HUES48 (cell line): ENCODE measurements around the gene PDZD7.

Experiments
- H3K27ac ChIP-seq: one replicate; pipeline ENCODE4 v1.7.0; 2013; ENCODE audit warnings: low read depth, low read length, inconsistent platforms
- H3K27me3 ChIP-seq: 2 replicates; pipeline ENCODE4 v1.6.1; 2013; ENCODE audit warnings: mild to moderate bottlenecking, low read length; ENCODE audit not compliant: control insufficient read depth, insufficient read depth
- H3K36me3 ChIP-seq: 2 replicates; pipeline ENCODE4 v1.6.1; 2013; ENCODE audit warnings: low read length; ENCODE audit not compliant: control insufficient read depth, insufficient read depth
- H3K4me1 ChIP-seq: 2 replicates; pipeline ENCODE4 v1.6.1; 2013; ENCODE audit warnings: mild to moderate bottlenecking, low read length; ENCODE audit not compliant: control insufficient read depth, insufficient read depth
- H3K4me3 ChIP-seq: 2 replicates; pipeline ENCODE4 v1.5.1; 2013; ENCODE audit warnings: mild to moderate bottlenecking, low read depth, low read length
- H3K9ac ChIP-seq: 2 replicates; pipeline ENCODE4 v1.6.1; 2013; ENCODE audit warnings: mild to moderate bottlenecking, low read depth, low read length, moderate library complexity
- H3K9me3 ChIP-seq: 2 replicates; pipeline ENCODE4 v1.6.1; 2013; ENCODE audit warnings: low read length; ENCODE audit not compliant: control insufficient read depth, insufficient read depth

Gene PDZD7

GRCh38 chr10:100988166-100988565 lies 42.8 kb downstream of the PDZD7 start:
- Histone ChIP-seq H3K36me3 (peaks cover 54% of the 10 kb centered on the region), H3K27ac (no peak overlapping the region), H3K4me1 (peaks cover 9% of the 10 kb centered on the region; the same call in 1 of the 2 replicates), H3K9ac (peak overlapping the region; percentile 79; the same call in 1 of the 2 replicates), H3K27me3 (no peaks in the 10 kb centered on the region), H3K9me3 (no peaks in the 10 kb centered on the region), H3K4me3 (peak overlapping the region; percentile 91)

- Histone ChIP-seq H3K9me3 (no peaks in the 10 kb centered on the region), H3K36me3 (peaks cover 54% of the 10 kb centered on the region), H3K9ac (peak overlapping the region; percentile 79), H3K4me3 (peak overlapping the region; percentile 91), H3K27me3 (no peaks in the 10 kb centered on the region), H3K27ac (peak overlapping the region; percentile 90), H3K4me1 (peaks cover 9% of the 10 kb centered on the region; the same call in 1 of the 2 replicates)
Measured at GRCh38 chr10:100987685-100988049, 43.3 kb downstream of the PDZD7 start.

GRCh38 chr10:100986952-100987684 lies 43.8 kb downstream of the PDZD7 start, which contains the start of the genes MRPL43 and TWNK:
Gene MRPL43, minus strand, starts transcription at chr10:100987497. Its CDS starts 54 bp downstream, at chr10:100987443.
Gene TWNK, plus strand, starts transcription at chr10:100987543. Its CDS starts 668 bp downstream, at chr10:100988211.
- Histone ChIP-seq H3K9me3 (no peaks in the 10 kb centered on the region), H3K27ac (peak within 1 kb of the TSS; percentile 90), H3K4me1 (peaks cover 9% of the 10 kb centered on the region; the same call in 1 of the 2 replicates), H3K9ac (peak within 1 kb of the TSS; percentile 79), H3K4me3 (peak within 1 kb of the TSS; percentile 91), H3K27me3 (no peaks in the 10 kb centered on the region), H3K36me3 (peaks cover 51% of the 10 kb centered on the region)

- peaks cover 50% of the 10 kb centered on the region for H3K36me3 ChIP-seq
- no peak overlapping the region for H3K27ac ChIP-seq
- no peaks in the 10 kb centered on the region for H3K9me3 ChIP-seq
- peaks cover 9% of the 10 kb centered on the region; the same call in 1 of the 2 replicates for H3K4me1 ChIP-seq
- peak overlapping the region; percentile 91 for H3K4me3 ChIP-seq
- peak overlapping the region; percentile 79 for H3K9ac ChIP-seq
- no peaks in the 10 kb centered on the region for H3K27me3 ChIP-seq
Measured at GRCh38 chr10:100986623-100986951, 44.3 kb downstream of the PDZD7 start.

- Histone ChIP-seq H3K4me1 (peaks cover 9% of the 10 kb centered on the region; the same call in 1 of the 2 replicates), H3K9ac (no peak overlapping the region), H3K4me3 (no peak overlapping the region), H3K36me3 (peaks cover 50% of the 10 kb centered on the region), H3K27me3 (no peaks in the 10 kb centered on the region), H3K27ac (no peak overlapping the region), H3K9me3 (no peaks in the 10 kb centered on the region)
Measured at GRCh38 chr10:100985336-100985735, 45.6 kb downstream of the PDZD7 start.

- no peaks in the 10 kb centered on the region for H3K9me3 ChIP-seq
- H3K36me3 ChIP-seq: peaks cover 48% of the 10 kb centered on the region
- no peak overlapping the region for H3K4me3 ChIP-seq
- H3K27ac ChIP-seq: no peak overlapping the region
- H3K27me3 ChIP-seq: no peaks in the 10 kb centered on the region
- no peak overlapping the region for H3K9ac ChIP-seq
- peaks cover 9% of the 10 kb centered on the region; the same call in 1 of the 2 replicates for H3K4me1 ChIP-seq
Measured at GRCh38 chr10:100984672-100985177, 46.2 kb downstream of the PDZD7 start.

GRCh38 chr10:100983868-100984671 lies 46.9 kb downstream of the PDZD7 start:
- H3K27me3 ChIP-seq: no peaks in the 10 kb centered on the region
- H3K9ac ChIP-seq: no peak overlapping the region
- H3K4me1 ChIP-seq: peaks cover 9% of the 10 kb centered on the region; the same call in 1 of the 2 replicates
- H3K9me3 ChIP-seq: no peaks in the 10 kb centered on the region
- peaks cover 45% of the 10 kb centered on the region for H3K36me3 ChIP-seq
- no peak overlapping the region for H3K27ac ChIP-seq
- no peak overlapping the region for H3K4me3 ChIP-seq

GRCh38 chr10:100982916-100983830 lies 47.8 kb downstream of the PDZD7 start:
- Histone ChIP-seq H3K4me1 (peaks cover 7% of the 10 kb centered on the region; the same call in 1 of the 2 replicates), H3K9ac (no peak overlapping the region), H3K36me3 (peaks cover 44% of the 10 kb centered on the region), H3K4me3 (no peak overlapping the region), H3K27ac (no peak overlapping the region), H3K27me3 (no peaks in the 10 kb centered on the region), H3K9me3 (no peaks in the 10 kb centered on the region)

GRCh38 chr10:100981178-100981772 lies 49.7 kb downstream of the PDZD7 start:
- H3K4me1 ChIP-seq: peaks cover 1% of the 10 kb centered on the region; the same call in 1 of the 2 replicates

GRCh38 chr10:100980711-100981110 lies 50.2 kb downstream of the PDZD7 start:
- no peak overlapping the region for H3K27ac ChIP-seq
- H3K4me1 ChIP-seq: no peaks in the 10 kb centered on the region

More at GRCh38 chr10:100981178-100981772, 49.7 kb downstream of the PDZD7 start:
- Histone ChIP-seq H3K36me3 (peaks cover 44% of the 10 kb centered on the region), H3K9ac (no peak overlapping the region), H3K27me3 (no peaks in the 10 kb centered on the region), H3K27ac (no peak overlapping the region), H3K4me3 (no peak overlapping the region), H3K9me3 (no peaks in the 10 kb centered on the region)

More at GRCh38 chr10:100980711-100981110, 50.2 kb downstream of the PDZD7 start:
- no peak overlapping the region for H3K9ac ChIP-seq
- H3K9me3 ChIP-seq: no peaks in the 10 kb centered on the region
- H3K27me3 ChIP-seq: no peaks in the 10 kb centered on the region
- peaks cover 39% of the 10 kb centered on the region for H3K36me3 ChIP-seq
- no peak overlapping the region for H3K4me3 ChIP-seq
